COLO829 (cell line): ENCODE measurements around the gene OR10AD1.

ENCODE experiments used
- DNase-seq: peaks from one replicate; pipeline ENCODE4 v3.0.0; 2012; ENCODE audit warnings: low spot score

The OR10AD1 gene

GRCh38 chr12:48191096-48191495 is 12.0 kb downstream of the OR10AD1 start:
- DNase-seq: no peak

- peak; percentile 66 for DNase-seq
Measured at GRCh38 chr12:48189331-48190125, 13.6 kb downstream of the OR10AD1 start.

GRCh38 chr12:48187916-48188695 is 15.0 kb downstream of the OR10AD1 start:
- DNase-seq: no peak

- DNase-seq: no peak
Measured at GRCh38 chr12:48185181-48185919, 17.7 kb downstream of the OR10AD1 start.

- DNase-seq: no peak
Measured at GRCh38 chr12:48184549-48184922, 18.6 kb downstream of the OR10AD1 start.

GRCh38 chr12:48183876-48184548 is 19.1 kb downstream of the OR10AD1 start:
- no peak for DNase-seq

- peak; percentile 45 for DNase-seq
Measured at GRCh38 chr12:48183091-48183875, 19.8 kb downstream of the OR10AD1 start, which contains the start of gene CCDC184. Gene CCDC184 (plus strand): TSS chr12:48183644. CDS start chr12:48184123, 479 bp downstream.

GRCh38 chr12:48182631-48183030 is 20.5 kb downstream of the OR10AD1 start:
- no peak for DNase-seq

GRCh38 chr12:48180857-48181495 is 22.1 kb downstream of the OR10AD1 start:
- no peak for DNase-seq

- no peak for DNase-seq
Measured at GRCh38 chr12:48180424-48180823, 22.7 kb downstream of the OR10AD1 start.

- no peak for DNase-seq
Measured at GRCh38 chr12:48179466-48179865, 23.6 kb downstream of the OR10AD1 start.

- no peak for DNase-seq
Measured at GRCh38 chr12:48177982-48178381, 25.1 kb downstream of the OR10AD1 start.

GRCh38 chr12:48176417-48176751 is 26.7 kb downstream of the OR10AD1 start:
- no peak for DNase-seq

GRCh38 chr12:48175613-48176416 is 27.3 kb downstream of the OR10AD1 start:
- no peak for DNase-seq

GRCh38 chr12:48169011-48169410 is 34.1 kb downstream of the OR10AD1 start:
- no peak for DNase-seq

- peak; percentile 48 for DNase-seq
Measured at GRCh38 chr12:48165089-48165981, 37.8 kb downstream of the OR10AD1 start.

GRCh38 chr12:48164451-48164850 is 38.6 kb downstream of the OR10AD1 start:
- DNase-seq: peak; percentile 57

GRCh38 chr12:48163150-48163747 is 39.8 kb downstream of the OR10AD1 start:
- no peak for DNase-seq
